Inflammatory macrophage (primary cell): ENCODE data around the gene C1QTNF8.

ENCODE experiments used
- DNase-seq, 2 donors: peaks; one replicate each; pipeline ENCODE4 v3.0.0-alpha.2; 2020 to 2022
- total RNA-seq, 18 experiments: gene quantifications; one replicate each; lab custom pipeline; 2026; ENCODE audit warnings: mixed read lengths in 6 of 18, inconsistent platforms in 2 of 18; lab: John Stamatoyannopoulos, UW

The C1QTNF8 gene
- 0 to 0.13 (median 0) reads per million in 18 experiments for total RNA-seq

GRCh38 chr16:1096169-1097082 is at the start of gene C1QTNF8:
Gene C1QTNF8 (minus strand): TSS chr16:1096244. CDS start chr16:1094922, 1,322 bp downstream.
- no peak for DNase-seq

- no peak for DNase-seq
Observed at GRCh38 chr16:1145383-1146100, 49.5 kb upstream of the C1QTNF8 start.

- no peak for DNase-seq
Observed at GRCh38 chr16:1144476-1145382, 48.7 kb upstream of the C1QTNF8 start.

GRCh38 chr16:1143761-1144450 is 47.9 kb upstream of the C1QTNF8 start:
- DNase-seq, result no peak

GRCh38 chr16:1142911-1143310 is 46.9 kb upstream of the C1QTNF8 start:
- no peak for DNase-seq

GRCh38 chr16:1141716-1142115 is 45.7 kb upstream of the C1QTNF8 start:
- DNase-seq, result no peak

GRCh38 chr16:1141191-1141590 is 45.1 kb upstream of the C1QTNF8 start:
- DNase-seq, result no peak

- DNase-seq, result no peak
Observed at GRCh38 chr16:1140582-1141162, 44.6 kb upstream of the C1QTNF8 start.

GRCh38 chr16:1137604-1138003 is 41.6 kb upstream of the C1QTNF8 start:
- DNase-seq, result no peak

GRCh38 chr16:1135459-1135825 is 39.4 kb upstream of the C1QTNF8 start:
- DNase-seq, result no peak

- DNase-seq, result no peak
Observed at GRCh38 chr16:1134776-1135458, 38.9 kb upstream of the C1QTNF8 start.

GRCh38 chr16:1133810-1134520 is 37.9 kb upstream of the C1QTNF8 start:
- DNase-seq, result no peak

GRCh38 chr16:1133271-1133670 is 37.2 kb upstream of the C1QTNF8 start:
- no peak for DNase-seq

- no peak for DNase-seq
Observed at GRCh38 chr16:1132431-1132830, 36.4 kb upstream of the C1QTNF8 start.

GRCh38 chr16:1131378-1131994 is 35.4 kb upstream of the C1QTNF8 start:
- DNase-seq, result no peak

GRCh38 chr16:1130382-1130781 is 34.3 kb upstream of the C1QTNF8 start:
- no peak for DNase-seq

- no peak for DNase-seq
Observed at GRCh38 chr16:1129106-1129960, 33.3 kb upstream of the C1QTNF8 start.

- no peak for DNase-seq
Observed at GRCh38 chr16:1127971-1128715, 32.1 kb upstream of the C1QTNF8 start.
